Mammary epithelial cell (primary cell): ENCODE measurements around the gene GGT5.

ENCODE experiments used
- CTCF ChIP-seq, 2 donors: IDR thresholded peaks in 1 of 2; conservative IDR thresholded peaks in 1 of 2; 2 replicates each; pipeline ENCODE4 v1.5.1; 2011 to 2012; ENCODE audit warnings: inconsistent platforms in 2 of 2, low read length in 2 of 2, mild to moderate bottlenecking in 2 of 2, control low read depth in 1 of 2, low read depth in 1 of 2; ENCODE audit not compliant: insufficient read depth in 1 of 2; ENCODE audit errors: extremely low read depth in 1 of 2
- EZH2 ChIP-seq: IDR thresholded peaks from 2 replicates; pipeline ENCODE4 v1.6.1; 2012; ENCODE audit warnings: low read length, inconsistent platforms, borderline replicate concordance

- TF ChIP-seq CTCF (conservative IDR thresholded peaks at IDR 0.05 in 1 of 2, IDR thresholded peaks at IDR 0.05 in 1 of 2; ENCODE audit: extremely low read depth in 1 of 2, insufficient read depth in 1 of 2, low read depth in 1 of 2, low read length in 2 of 2) = no peak
- no peak for TF ChIP-seq EZH2
Observed at GRCh38 chr22:24219750-24220149, 25.1 kb downstream of the GGT5 start.
